ENCODE measurements around the gene ADRA2C.

ADRA2C gene

DNA sequence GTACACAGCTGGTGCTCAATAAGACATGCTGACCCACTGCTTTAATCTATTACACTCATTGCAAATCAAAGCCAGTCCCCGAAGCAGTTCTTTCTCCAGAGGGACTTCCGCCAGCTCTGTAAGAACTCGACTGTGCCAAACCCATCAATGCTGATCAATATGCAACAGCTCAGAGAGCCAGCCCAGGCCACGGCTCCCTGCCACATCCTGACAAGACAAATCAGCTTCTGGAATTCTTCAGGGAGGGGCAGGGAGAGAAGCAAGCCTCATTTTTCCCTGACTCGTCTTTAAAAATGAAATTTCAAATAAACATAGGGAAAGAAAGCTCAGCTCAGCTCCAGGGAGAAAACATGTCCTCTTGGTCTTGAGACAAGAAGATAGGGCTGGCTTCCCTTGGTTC, 5.3 kb upstream of the ADRA2C start:
- DNase-seq (ENCODE audit: low read depth): no peak

DNA sequence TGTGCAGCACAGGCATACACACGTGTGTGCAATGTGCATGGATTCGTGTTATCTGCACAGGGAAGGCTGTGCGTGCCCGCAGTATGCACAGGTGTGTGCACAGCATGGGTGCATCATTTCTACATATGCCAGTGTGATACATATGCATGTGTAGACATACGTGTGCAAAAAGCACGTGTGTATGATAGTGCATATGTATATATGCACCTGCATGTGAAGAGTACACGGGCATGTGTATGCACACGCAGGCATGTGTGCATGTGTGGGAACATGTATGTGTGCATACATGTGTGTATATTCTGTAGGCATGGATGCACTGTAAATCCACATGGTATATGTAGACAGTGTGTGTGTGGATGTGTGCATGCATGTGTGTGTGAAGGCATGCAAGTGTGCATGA, 3.9 kb upstream of the ADRA2C start:
- DNase-seq (ENCODE audit: low read depth): no peak

- no peak for DNase-seq (ENCODE audit: low read depth)
Measured at GRCh38 chr4:3762753-3763549, 3.2 kb upstream of the ADRA2C start.

GRCh38 chr4:3765271-3766035, 732 bp upstream of the ADRA2C start:
- DNase-seq (ENCODE audit: low read depth): no peak

DNA sequence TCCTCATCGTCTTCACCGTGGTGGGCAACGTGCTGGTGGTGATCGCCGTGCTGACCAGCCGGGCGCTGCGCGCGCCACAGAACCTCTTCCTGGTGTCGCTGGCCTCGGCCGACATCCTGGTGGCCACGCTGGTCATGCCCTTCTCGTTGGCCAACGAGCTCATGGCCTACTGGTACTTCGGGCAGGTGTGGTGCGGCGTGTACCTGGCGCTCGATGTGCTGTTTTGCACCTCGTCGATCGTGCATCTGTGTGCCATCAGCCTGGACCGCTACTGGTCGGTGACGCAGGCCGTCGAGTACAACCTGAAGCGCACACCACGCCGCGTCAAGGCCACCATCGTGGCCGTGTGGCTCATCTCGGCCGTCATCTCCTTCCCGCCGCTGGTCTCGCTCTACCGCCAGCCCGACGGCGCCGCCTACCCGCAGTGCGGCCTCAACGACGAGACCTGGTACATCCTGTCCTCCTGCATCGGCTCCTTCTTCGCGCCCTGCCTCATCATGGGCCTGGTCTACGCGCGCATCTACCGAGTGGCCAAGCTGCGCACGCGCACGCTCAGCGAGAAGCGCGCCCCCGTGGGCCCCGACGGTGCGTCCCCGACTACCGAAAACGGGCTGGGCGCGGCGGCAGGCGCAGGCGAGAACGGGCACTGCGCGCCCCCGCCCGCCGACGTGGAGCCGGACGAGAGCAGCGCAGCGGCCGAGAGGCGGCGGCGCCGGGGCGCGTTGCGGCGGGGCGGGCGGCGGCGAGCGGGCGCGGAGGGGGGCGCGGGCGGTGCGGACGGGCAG, 792 bp downstream of the ADRA2C start:
- DNase-seq (ENCODE audit: low read depth): no peak

DNA sequence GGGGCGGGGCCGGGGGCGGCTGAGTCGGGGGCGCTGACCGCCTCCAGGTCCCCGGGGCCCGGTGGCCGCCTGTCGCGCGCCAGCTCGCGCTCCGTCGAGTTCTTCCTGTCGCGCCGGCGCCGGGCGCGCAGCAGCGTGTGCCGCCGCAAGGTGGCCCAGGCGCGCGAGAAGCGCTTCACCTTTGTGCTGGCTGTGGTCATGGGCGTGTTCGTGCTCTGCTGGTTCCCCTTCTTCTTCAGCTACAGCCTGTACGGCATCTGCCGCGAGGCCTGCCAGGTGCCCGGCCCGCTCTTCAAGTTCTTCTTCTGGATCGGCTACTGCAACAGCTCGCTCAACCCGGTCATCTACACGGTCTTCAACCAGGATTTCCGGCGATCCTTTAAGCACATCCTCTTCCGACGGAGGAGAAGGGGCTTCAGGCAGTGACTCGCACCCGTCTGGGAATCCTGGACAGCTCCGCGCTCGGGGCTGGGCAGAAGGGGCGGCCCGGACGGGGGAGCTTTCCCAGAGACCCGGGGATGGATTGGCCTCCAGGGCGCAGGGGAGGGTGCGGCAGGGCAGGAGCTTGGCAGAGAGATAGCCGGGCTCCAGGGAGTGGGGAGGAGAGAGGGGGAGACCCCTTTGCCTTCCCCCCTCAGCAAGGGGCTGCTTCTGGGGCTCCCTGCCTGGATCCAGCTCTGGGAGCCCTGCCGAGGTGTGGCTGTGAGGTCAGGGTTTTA, 1.5 kb downstream of the ADRA2C start:
- DNase-seq (ENCODE audit: low read depth): no peak

- no peak for DNase-seq (ENCODE audit: low read depth)
Measured at GRCh38 chr4:3768842-3769641, 2.9 kb downstream of the ADRA2C start.

- DNase-seq (ENCODE audit: low read depth): no peak
Measured at GRCh38 chr4:3769642-3770184, 3.5 kb downstream of the ADRA2C start.

GRCh38 chr4:3770323-3771163, 4.4 kb downstream of the ADRA2C start:
- DNase-seq (ENCODE audit: low read depth): no peak

- DNase-seq (ENCODE audit: low read depth): no peak
Measured at GRCh38 chr4:3771164-3771809, 5.1 kb downstream of the ADRA2C start.

- no peak for DNase-seq (ENCODE audit: low read depth)
Measured at GRCh38 chr4:3771939-3772495, 5.8 kb downstream of the ADRA2C start.

DNA sequence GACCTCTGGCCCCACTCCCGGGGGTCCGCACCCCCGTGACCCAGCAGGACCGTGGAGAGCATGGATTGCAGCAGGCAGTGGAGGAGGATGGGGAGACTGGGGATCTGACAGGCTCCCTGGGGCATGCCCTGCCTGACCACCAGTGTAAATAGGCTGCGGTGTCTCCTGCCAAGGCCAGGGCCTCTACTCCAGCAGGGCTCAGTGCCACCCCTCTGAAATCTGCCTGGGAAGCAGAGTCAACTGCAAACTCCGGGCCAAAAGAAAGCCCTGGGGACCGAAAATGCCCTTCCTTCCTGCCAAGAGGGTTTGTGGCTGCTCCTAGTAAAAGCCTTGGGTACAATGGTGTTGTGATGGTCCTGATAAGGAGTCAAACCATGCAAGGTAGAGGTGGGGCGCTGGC, 6.4 kb downstream of the ADRA2C start:
- DNase-seq (ENCODE audit: low read depth): no peak

DNA sequence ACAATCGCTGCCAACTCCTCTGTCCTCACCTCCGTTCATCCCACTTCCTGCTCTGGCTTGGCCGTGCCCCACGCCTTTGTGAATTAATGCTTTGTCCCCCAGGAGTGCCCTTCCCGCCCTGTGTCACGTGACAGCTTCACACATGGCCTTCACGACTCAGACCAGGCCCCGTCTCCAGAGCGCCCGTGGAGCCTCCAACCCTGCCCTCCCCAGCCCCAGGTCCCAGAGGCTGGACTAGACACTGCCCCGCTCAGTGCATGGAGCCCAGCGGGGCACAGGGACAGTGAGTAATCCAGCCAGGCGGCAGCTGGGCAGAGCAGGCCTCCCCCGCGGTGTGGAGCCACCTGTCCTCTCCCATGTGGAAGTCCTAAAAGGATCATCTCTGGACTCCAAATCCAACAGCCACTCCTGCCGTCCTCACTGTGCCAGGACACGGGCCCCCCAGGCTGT, 7.4 kb downstream of the ADRA2C start:
- DNase-seq (ENCODE audit: low read depth): no peak

DNA sequence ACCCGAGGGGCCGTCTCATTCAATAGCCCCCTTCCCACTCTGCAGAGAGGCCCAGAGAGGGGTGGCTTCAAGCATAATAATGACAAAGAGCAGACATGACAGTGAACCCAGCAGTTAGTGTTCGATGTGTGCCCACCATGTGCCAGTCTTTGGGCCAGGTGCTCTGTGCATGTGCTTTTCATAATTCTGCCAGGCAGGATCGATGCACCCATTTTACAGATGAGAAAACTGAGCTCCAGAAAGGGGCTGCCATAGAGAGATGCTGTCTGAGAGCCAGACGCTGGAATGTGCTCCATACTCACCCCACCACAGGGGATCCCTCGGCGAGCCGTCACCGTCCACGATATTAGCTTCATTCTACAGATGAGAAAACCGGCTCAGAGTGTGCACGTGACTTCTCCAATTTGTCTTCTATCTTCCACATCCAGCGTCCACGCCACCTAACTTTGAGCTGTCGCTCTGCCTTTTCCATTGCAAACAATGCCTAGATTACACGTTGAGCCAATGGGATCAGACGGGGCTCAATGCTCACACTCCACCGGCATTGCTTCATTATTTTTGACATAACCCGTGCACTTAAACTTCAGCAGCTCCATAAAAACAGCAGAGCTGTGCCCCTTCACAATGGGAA, 8.2 kb downstream of the ADRA2C start:
- DNase-seq (ENCODE audit: low read depth): no peak

DNA sequence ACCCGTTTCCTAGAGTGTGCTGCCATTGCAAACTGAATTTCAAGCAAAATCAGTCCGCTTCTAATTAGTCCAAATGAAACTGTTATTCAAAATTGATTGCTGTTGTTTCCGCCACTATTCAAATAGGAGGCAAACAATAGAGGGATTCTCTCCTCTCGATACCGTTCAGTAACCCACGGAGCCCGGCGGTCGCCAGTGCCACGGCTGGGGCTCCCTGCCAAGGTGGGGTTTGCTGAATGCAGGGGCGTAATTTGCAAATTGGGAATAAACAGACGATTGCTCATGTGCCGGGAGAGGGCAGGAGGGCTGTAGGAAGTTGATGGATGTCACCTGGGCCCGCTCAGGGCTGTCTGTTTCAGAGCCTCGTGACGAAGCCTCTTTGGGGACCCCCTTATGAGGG, 8.8 kb downstream of the ADRA2C start:
- no peak for DNase-seq (ENCODE audit: low read depth)

- no peak for DNase-seq (ENCODE audit: low read depth)
Measured at GRCh38 chr4:3775576-3775975, 9.4 kb downstream of the ADRA2C start.

- DNase-seq (ENCODE audit: low read depth): no peak
Measured at GRCh38 chr4:3776166-3777032, 10.2 kb downstream of the ADRA2C start.

DNA sequence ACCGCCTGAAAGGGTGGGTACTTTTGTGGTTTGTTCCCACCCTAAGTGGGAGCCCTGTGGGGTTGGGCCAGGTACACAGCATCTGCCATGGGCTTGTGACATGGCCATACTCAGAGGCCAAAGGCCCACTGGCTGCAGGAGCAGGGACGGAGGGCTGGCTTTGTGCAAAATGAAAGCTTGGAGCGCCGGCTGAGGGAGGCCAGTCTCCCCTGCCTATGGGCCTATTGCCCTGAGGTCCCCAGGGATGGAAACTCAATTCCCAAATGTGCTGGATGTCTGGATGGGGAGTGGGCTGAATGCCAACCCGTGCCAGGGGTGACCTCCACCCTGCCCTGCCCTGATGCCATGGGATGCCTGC, 10.8 kb downstream of the ADRA2C start:
- DNase-seq (ENCODE audit: low read depth): no peak
